Measurements from ENCODE around the gene SKA2.
A peak's percentile ranks its signal among the peaks of the same experiment; 100 is the strongest.

The SKA2 gene

GRCh38 chr17:59154721-59155438, at the start of gene SKA2:
Gene SKA2, minus strand, starts transcription at chr17:59155186. Its CDS starts 23 bp downstream, at chr17:59155163.
- TF ChIP-seq CTCF (conservative IDR thresholded peaks at IDR 0.05; ENCODE audit: low read length): no peak
- H2AFZ ChIP-seq (ENCODE audit: low read length): peak within 1 kb of the TSS; percentile 83

GRCh38 chr17:59202320-59202719, 47.3 kb upstream of the SKA2 start:
- TF ChIP-seq CTCF (conservative IDR thresholded peaks at IDR 0.05; ENCODE audit: low read length) (no peak), EZH2phosphoT487 (IDR thresholded peaks at IDR 0.05; ENCODE audit: borderline replicate concordance) (no peak)
- H3K79me2 ChIP-seq (ENCODE audit: insufficient read depth, low read length): no peaks in the 10 kb centered on the region
- H3F3A ChIP-seq (ENCODE audit: low read depth): no peaks in the 10 kb centered on the region
- peaks cover 62% of the 10 kb centered on the region; the same call in 1 of the 2 replicates for H3K36me3 ChIP-seq (ENCODE audit: insufficient read depth, low read length)
- H3K9me2 ChIP-seq (replicated peaks; ENCODE audit: low read depth, low read length): no peaks in the 10 kb centered on the region
- no peak overlapping the region for H3K9ac ChIP-seq (ENCODE audit: low read depth, low read length, poor library complexity, severe bottlenecking)
- no peaks in the 10 kb centered on the region for H3K9me3 ChIP-seq (ENCODE audit: insufficient read depth, low read depth, low read length)
- H3K4me1 ChIP-seq (ENCODE audit: insufficient read depth, low read length, poor library complexity, severe bottlenecking): no peaks in the 10 kb centered on the region
- H3K4me3 ChIP-seq (ENCODE audit: low read length, poor library complexity, severe bottlenecking): no peak overlapping the region
- no peaks in the 10 kb centered on the region for H3K27me3 ChIP-seq (ENCODE audit: insufficient read depth, low read length, poor library complexity, severe bottlenecking)
- no peaks in the 10 kb centered on the region for H4K20me1 ChIP-seq (ENCODE audit: insufficient read depth, low read length, poor library complexity, severe bottlenecking)
- no peak overlapping the region for H2AFZ ChIP-seq (ENCODE audit: low read length)
- no peak overlapping the region for H3K4me2 ChIP-seq (ENCODE audit: low read depth, low read length, poor library complexity, severe bottlenecking)

More at GRCh38 chr17:59154721-59155438, at the start of gene SKA2:
- Histone ChIP-seq H3F3A (ENCODE audit: low read depth) (peaks cover 4% of the 10 kb centered on the region; the same call in 1 of the 2 replicates), H3K27me3 (ENCODE audit: insufficient read depth, low read length, poor library complexity, severe bottlenecking) (no peaks in the 10 kb centered on the region), H3K4me3 (ENCODE audit: low read length, poor library complexity, severe bottlenecking) (peak within 1 kb of the TSS; percentile 83), H3K9me2 (replicated peaks; ENCODE audit: low read depth, low read length) (no peaks in the 10 kb centered on the region), H3K9me3 (ENCODE audit: insufficient read depth, low read depth, low read length) (no peaks in the 10 kb centered on the region), H3K79me2 (ENCODE audit: insufficient read depth, low read length) (peaks cover 93% of the 10 kb centered on the region), H3K36me3 (ENCODE audit: insufficient read depth, low read length) (no peaks in the 10 kb centered on the region), H3K4me2 (ENCODE audit: low read depth, low read length, poor library complexity, severe bottlenecking) (peak within 1 kb of the TSS; percentile 97), H3K9ac (ENCODE audit: low read depth, low read length, poor library complexity, severe bottlenecking) (peak within 1 kb of the TSS; percentile 99), H4K20me1 (ENCODE audit: insufficient read depth, low read length, poor library complexity, severe bottlenecking) (peaks cover 41% of the 10 kb centered on the region), H3K4me1 (ENCODE audit: insufficient read depth, low read length, poor library complexity, severe bottlenecking) (peaks cover 71% of the 10 kb centered on the region)

GRCh38 chr17:59199398-59199797, 44.4 kb upstream of the SKA2 start:
- Histone ChIP-seq H3K36me3 (ENCODE audit: insufficient read depth, low read length) (peaks cover 90% of the 10 kb centered on the region; the same call in 1 of the 2 replicates), H3K9me2 (replicated peaks; ENCODE audit: low read depth, low read length) (no peaks in the 10 kb centered on the region), H3K9me3 (ENCODE audit: insufficient read depth, low read depth, low read length) (no peaks in the 10 kb centered on the region), H3K4me2 (ENCODE audit: low read depth, low read length, poor library complexity, severe bottlenecking) (no peak overlapping the region), H3K4me3 (ENCODE audit: low read length, poor library complexity, severe bottlenecking) (no peak overlapping the region), H3K9ac (ENCODE audit: low read depth, low read length, poor library complexity, severe bottlenecking) (no peak overlapping the region), H3K27me3 (ENCODE audit: insufficient read depth, low read length, poor library complexity, severe bottlenecking) (no peaks in the 10 kb centered on the region), H3K4me1 (ENCODE audit: insufficient read depth, low read length, poor library complexity, severe bottlenecking) (no peaks in the 10 kb centered on the region), H3K79me2 (ENCODE audit: insufficient read depth, low read length) (no peaks in the 10 kb centered on the region), H4K20me1 (ENCODE audit: insufficient read depth, low read length, poor library complexity, severe bottlenecking) (no peaks in the 10 kb centered on the region), H3F3A (ENCODE audit: low read depth) (no peaks in the 10 kb centered on the region), H2AFZ (ENCODE audit: low read length) (no peak overlapping the region)
- no peak for TF ChIP-seq EZH2phosphoT487 (IDR thresholded peaks at IDR 0.05; ENCODE audit: borderline replicate concordance)

All from Loucy (cell line).